ENCODE measurements around the gene SLC35A5. TPM values are rescaled to one million over a fixed set of nuclear protein-coding genes. Genes with fewer than 3 reads are reported as not detected.

The SLC35A5 gene
- total and polyA plus RNA-seq, 8 donors: 4.6 to 67.7 (median 19.6) TPM

- no peak overlapping the region for H3K4me3 ChIP-seq
- H3K27me3 ChIP-seq: no peaks in the 10 kb centered on the region
- no peaks in the 10 kb centered on the region for H3K9me3 ChIP-seq
- no peak overlapping the region for H3K27ac ChIP-seq
- 91 to 98% (median 95%) methylated on average over 2 of the region's 2 CpGs for WGBS, 5 donors
- TF ChIP-seq CTCF (IDR thresholded peaks at IDR 0.05) (no peak), EP300 (IDR thresholded peaks at IDR 0.05) (no peak), POLR2AphosphoS5 (IDR thresholded peaks at IDR 0.05) (no peak), POLR2A (IDR thresholded peaks at IDR 0.05) (no peak)
- DNase-seq: no peak
- H3K4me1 ChIP-seq: no peaks in the 10 kb centered on the region
- peaks cover 0 to 16% (median 1%) of the 10 kb centered on the region in 4 donors for H3K36me3 ChIP-seq
- intact Hi-C loops (cut with DNase I; ENCODE audit: low total_unique reads): no loop called here
These were observed 44.3 kb downstream of the SLC35A5 start for GRCh38 chr3:112606098-112606497.

DNA sequence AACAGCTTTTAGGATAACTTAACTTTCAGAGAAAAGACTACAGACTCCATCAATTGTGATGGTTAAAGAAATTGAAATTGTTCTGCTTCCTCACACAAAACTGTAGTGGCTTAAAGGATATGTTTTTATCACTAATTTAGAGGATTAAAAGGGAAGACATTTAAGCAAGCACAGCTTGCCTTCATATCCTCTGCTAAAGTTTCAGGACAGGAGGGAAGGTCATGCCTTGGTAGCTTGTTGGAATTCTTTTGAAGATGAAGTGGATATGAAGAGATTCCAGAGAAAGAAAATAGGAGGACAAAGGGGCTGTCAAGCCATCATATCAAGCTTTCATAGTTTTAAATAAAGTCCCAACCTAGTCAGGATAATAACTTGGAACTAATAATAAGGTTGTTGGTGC, 46.0 kb downstream of the SLC35A5 start:
- peaks cover 0 to 16% (median 1%) of the 10 kb centered on the region in 4 donors for H3K36me3 ChIP-seq
- H3K4me3 ChIP-seq: no peak overlapping the region
- no peaks in the 10 kb centered on the region for H3K4me1 ChIP-seq
- TF ChIP-seq POLR2AphosphoS5 (IDR thresholded peaks at IDR 0.05) (no peak), CTCF (IDR thresholded peaks at IDR 0.05) (no peak), EP300 (IDR thresholded peaks at IDR 0.05) (no peak), POLR2A (IDR thresholded peaks at IDR 0.05) (no peak)
- no peak for DNase-seq
- no peaks in the 10 kb centered on the region for H3K27me3 ChIP-seq
- intact Hi-C loops (cut with DNase I; ENCODE audit: low total_unique reads): no loop called here
- H3K27ac ChIP-seq: no peak overlapping the region
- H3K9me3 ChIP-seq: no peaks in the 10 kb centered on the region

GRCh38 chr3:112610121-112610520, 48.3 kb downstream of the SLC35A5 start:
- Histone ChIP-seq H3K4me1 (no peaks in the 10 kb centered on the region), H3K27ac (no peak overlapping the region), H3K9me3 (no peaks in the 10 kb centered on the region), H3K27me3 (no peaks in the 10 kb centered on the region), H3K36me3 (peaks cover 0 to 15% (median 1%) of the 10 kb centered on the region in 4 donors), H3K4me3 (no peak overlapping the region)
- DNase-seq: no peak
- 61 to 81% (median 74%) methylated on average over 3 of the region's 3 CpGs for WGBS, 5 donors
- intact Hi-C loops (cut with DNase I; ENCODE audit: low total_unique reads): no loop called here
- TF ChIP-seq POLR2A (IDR thresholded peaks at IDR 0.05) (no peak), CTCF (IDR thresholded peaks at IDR 0.05) (no peak), POLR2AphosphoS5 (IDR thresholded peaks at IDR 0.05) (no peak), EP300 (IDR thresholded peaks at IDR 0.05) (no peak)

DNA sequence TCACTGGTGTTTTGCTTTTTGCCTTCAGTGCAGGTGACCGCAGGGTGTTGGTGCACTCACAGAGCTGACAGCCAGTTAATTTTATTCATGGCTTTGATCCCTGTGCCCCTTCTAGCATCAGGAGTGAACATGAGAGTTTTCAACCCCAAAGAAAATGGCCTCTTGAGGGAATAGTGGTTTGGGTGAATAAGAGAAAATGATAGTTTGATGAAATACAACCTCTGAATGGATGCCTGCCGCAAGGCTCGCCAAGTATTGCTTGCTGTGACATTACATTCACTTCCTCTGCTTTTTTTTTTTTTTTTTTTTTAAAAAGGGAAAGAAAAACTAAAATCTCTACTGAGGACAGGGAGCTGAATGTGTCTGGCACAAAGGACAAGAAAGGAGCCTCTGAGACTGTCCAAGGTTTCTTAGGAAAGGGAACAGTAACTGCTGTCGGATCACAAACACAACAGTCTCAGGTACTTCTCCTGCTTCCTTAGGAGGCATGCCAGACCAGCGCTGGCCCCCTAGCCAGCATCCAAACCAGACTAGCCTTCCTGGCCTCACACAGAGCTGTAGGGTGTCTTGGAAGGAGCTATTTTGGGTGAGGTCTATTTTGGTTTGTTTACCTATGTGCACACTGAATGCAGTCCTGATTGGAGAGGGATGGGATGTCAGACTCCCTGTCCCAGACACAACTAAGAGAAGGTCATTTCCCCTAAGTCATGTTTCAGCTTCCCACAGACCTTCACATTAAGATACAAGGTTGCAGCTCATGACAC, 50.1 kb downstream of the SLC35A5 start:
- WGBS, 5 donors: 80 to 88% (median 83%) methylated on average over 5 of the region's 5 CpGs

More for the DNA sequence above, 50.1 kb downstream of the SLC35A5 start:
- no peaks in the 10 kb centered on the region for H3K4me1 ChIP-seq
- intact Hi-C loops (cut with DNase I; ENCODE audit: low total_unique reads): no loop called here
- peaks cover 0 to 7% (median 0%) of the 10 kb centered on the region in 4 donors for H3K36me3 ChIP-seq
- TF ChIP-seq EP300 (IDR thresholded peaks at IDR 0.05) (no peak), POLR2A (IDR thresholded peaks at IDR 0.05) (no peak)
- no peak for DNase-seq
- no peaks in the 10 kb centered on the region for H3K9me3 ChIP-seq
- no peak overlapping the region for H3K4me3 ChIP-seq
- no peak overlapping the region for H3K27ac ChIP-seq
- H3K27me3 ChIP-seq: no peaks in the 10 kb centered on the region

Data from stomach (tissue), 9 donors.